Activated T-helper 17 cell treated with anti-CD3 and anti-CD28 coated beads, Interleukin-2, amount 50 U/mL, for 72 hours (primary cell): ENCODE data around the gene SEC24B. TPM values are rescaled to one million over a fixed set of nuclear protein-coding genes. Genes with fewer than 3 reads are reported as not detected.

Experiments used
- ATAC-seq: fragments of 150-1000 bp; cut with Tn5 transposase; replicated peaks from 2 replicates; pipeline ENCODE4 v1.10.0; 2021; ENCODE audit warnings: mild to moderate bottlenecking, moderate library complexity
- H3K27ac Mint-ChIP-seq: one replicate; pipeline ENCODE4 v1.8.0; 2022; ENCODE audit warnings: mixed read lengths
- H3K27me3 Mint-ChIP-seq: one replicate; pipeline ENCODE4 v1.8.0; 2022; ENCODE audit warnings: mixed read lengths
- H3K36me3 Mint-ChIP-seq: one replicate; pipeline ENCODE4 v1.8.0; 2022; ENCODE audit warnings: low read depth, mild to moderate bottlenecking, mixed read lengths
- H3K4me1 Mint-ChIP-seq: one replicate; pipeline ENCODE4 v1.8.0; 2022; ENCODE audit warnings: mixed read lengths
- H3K4me3 Mint-ChIP-seq: one replicate; pipeline ENCODE4 v1.8.0; 2022; ENCODE audit warnings: mild to moderate bottlenecking, mixed read lengths
- H3K9me3 Mint-ChIP-seq: one replicate; pipeline ENCODE4 v1.8.0; 2022; ENCODE audit warnings: mixed read lengths
- total RNA-seq, 2 donors: library from RNA; stranded (reverse); gene quantifications; one replicate each; pipeline ENCODE4 v1.2.3, GENCODE V29; 2022

The SEC24B gene
- 10 to 100 TPM; 25.2 to 28.1 TPM for total RNA-seq

DNA sequence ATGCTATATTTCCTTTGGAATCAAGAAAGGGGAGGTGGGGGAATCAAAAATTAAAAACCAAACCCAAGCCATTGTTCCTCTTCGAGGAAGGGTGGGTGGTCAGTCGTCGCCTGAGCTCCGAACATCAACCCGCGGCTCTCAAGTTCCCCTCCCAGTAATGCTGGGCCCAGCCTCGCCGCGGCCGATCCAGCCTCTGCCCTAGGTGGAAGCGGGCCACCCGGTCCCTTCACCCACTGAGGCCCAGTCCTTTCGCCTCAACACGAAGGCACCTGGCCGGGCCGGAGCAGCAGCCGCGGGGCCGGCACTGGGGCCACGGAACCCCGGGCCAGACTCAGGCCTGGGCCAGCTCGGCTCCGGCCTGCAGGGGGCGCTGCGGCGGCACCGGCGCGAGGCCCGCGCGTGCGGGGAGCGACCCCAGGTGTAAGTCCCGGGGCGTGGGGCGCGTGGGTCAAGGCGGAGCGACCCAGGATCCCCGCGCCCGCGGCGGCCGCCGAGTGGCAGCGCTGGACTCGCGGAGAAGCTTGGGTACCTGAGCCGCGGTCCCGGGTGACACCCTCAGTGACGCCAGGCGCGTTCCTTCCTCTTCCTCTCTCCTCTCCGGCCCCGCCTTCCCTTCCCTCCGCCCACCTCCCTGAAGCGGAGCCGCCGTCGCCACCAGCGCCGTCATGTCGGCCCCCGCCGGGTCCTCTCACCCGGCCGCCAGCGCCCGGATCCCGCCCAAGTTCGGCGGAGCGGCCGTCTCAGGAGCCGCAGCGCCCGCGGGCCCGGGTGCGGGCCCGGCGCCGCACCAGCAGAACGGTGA is at the start of gene SEC24B:
Gene SEC24B, plus strand, starts transcription at position 611 of the 802 bp plus-strand sequence. Its CDS starts 55 bp downstream, at position 666.
- H3K4me1 Mint-ChIP-seq, result peaks cover 34% of the 10 kb centered on the region
- no peaks in the 10 kb centered on the region for H3K9me3 Mint-ChIP-seq

DNA sequence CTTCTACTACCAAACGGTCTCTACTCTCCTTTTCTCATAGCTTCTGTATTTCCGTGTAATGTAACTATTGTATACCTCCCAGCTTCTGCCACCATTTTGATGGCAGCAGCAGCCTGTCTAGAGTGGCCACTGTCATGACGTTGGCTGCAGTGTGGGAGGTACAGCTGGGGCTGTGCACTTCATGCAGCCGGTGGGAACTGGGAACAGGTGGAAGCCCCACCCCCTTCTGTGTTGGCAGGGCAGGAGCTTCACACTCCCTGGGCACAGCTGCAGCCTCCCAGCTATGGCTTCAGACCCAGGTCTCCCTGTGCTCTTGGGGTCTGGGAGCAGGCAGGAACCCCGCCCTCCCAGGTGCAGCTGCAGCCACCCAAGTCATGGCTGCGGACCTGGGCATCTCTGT is 49.8 kb upstream of the SEC24B start:
- Mint-ChIP-seq H3K9me3 (no peaks in the 10 kb centered on the region), H3K4me1 (no peaks in the 10 kb centered on the region), H3K4me3 (no peak overlapping the region), H3K27ac (no peak overlapping the region), H3K36me3 (no peaks in the 10 kb centered on the region), H3K27me3 (peaks cover 3% of the 10 kb centered on the region)
- no peak for ATAC-seq

More for the DNA sequence above, at the start of gene SEC24B:
- Mint-ChIP-seq H3K27me3 (no peaks in the 10 kb centered on the region), H3K36me3 (peaks cover 16% of the 10 kb centered on the region), H3K27ac (peak within 1 kb of the TSS; percentile 92), H3K4me3 (peak within 1 kb of the TSS; percentile 88)
- peak; percentile 87 for ATAC-seq

GRCh38 chr4:109385260-109385659 is 48.4 kb upstream of the SEC24B start:
- Mint-ChIP-seq H3K36me3 (no peaks in the 10 kb centered on the region), H3K4me3 (no peak overlapping the region), H3K9me3 (no peaks in the 10 kb centered on the region), H3K4me1 (no peaks in the 10 kb centered on the region), H3K27ac (no peak overlapping the region), H3K27me3 (peaks cover 3% of the 10 kb centered on the region)
- ATAC-seq, result no peak

- Mint-ChIP-seq H3K27me3 (peaks cover 3% of the 10 kb centered on the region), H3K4me3 (no peak overlapping the region), H3K4me1 (no peaks in the 10 kb centered on the region), H3K27ac (no peak overlapping the region), H3K36me3 (no peaks in the 10 kb centered on the region), H3K9me3 (no peaks in the 10 kb centered on the region)
- no peak for ATAC-seq
These were observed 44.1 kb upstream of the SEC24B start for GRCh38 chr4:109389369-109390114.

DNA sequence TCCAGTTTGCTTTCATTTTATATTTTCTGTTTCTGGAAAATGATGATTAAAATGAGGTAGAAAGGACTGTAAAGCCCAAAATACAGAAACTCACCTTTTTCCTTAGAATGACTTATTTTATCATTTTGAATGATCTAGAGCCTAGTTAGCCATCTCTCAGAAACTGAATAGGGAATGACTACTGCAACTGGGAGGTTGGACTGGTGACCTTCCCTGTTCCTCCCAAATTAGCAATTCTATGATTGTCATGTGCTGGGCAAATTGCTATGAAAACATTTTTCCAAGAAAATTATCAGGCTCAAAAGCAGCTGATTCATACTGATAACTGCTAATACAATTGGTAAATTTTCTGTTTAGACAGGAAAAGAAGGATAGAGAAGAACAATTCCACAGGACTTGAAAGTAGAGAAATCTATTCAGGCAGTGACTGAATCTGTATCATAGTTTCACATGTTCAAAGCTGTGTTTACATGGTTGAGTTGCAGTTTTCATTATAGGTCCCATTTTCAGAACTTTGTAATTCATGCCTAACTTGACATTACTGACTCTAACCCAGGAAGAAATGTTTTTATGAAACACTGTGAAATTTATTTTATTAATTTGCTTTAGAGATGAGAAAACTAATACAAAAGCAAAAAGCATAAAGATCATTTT is 43.4 kb upstream of the SEC24B start:
- Mint-ChIP-seq H3K9me3 (no peaks in the 10 kb centered on the region), H3K27me3 (peaks cover 3% of the 10 kb centered on the region), H3K4me3 (no peak overlapping the region), H3K36me3 (no peaks in the 10 kb centered on the region), H3K27ac (no peak overlapping the region), H3K4me1 (no peaks in the 10 kb centered on the region)
- ATAC-seq, result peak; percentile 23

GRCh38 chr4:109395694-109396093 is 37.9 kb upstream of the SEC24B start:
- no peak overlapping the region for H3K27ac Mint-ChIP-seq
- H3K36me3 Mint-ChIP-seq, result no peaks in the 10 kb centered on the region
- H3K9me3 Mint-ChIP-seq, result no peaks in the 10 kb centered on the region
- ATAC-seq, result no peak
- peaks cover 7% of the 10 kb centered on the region for H3K27me3 Mint-ChIP-seq
- H3K4me3 Mint-ChIP-seq, result no peak overlapping the region
- no peaks in the 10 kb centered on the region for H3K4me1 Mint-ChIP-seq

DNA sequence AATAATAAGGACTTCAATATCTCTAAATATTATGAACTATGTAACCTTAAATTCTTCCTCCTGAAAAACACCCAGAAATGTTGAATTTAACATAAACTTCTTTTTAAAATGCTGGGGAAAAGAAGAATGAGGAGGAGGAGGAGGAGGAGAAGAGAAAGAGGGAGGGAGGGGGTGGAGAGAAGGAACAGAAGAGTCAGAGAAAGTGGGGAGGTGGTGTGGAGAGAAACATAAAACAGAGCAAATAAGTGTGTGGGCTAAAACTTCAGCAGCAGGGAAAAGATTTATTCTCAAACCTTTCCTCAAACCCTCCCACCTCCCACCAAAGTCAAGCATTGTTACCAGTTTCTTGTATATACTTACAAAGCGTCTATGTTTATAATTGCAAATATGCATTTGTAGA is 34.7 kb upstream of the SEC24B start:
- Mint-ChIP-seq H3K4me3 (no peak overlapping the region), H3K27ac (no peak overlapping the region)
- no peak for ATAC-seq

DNA sequence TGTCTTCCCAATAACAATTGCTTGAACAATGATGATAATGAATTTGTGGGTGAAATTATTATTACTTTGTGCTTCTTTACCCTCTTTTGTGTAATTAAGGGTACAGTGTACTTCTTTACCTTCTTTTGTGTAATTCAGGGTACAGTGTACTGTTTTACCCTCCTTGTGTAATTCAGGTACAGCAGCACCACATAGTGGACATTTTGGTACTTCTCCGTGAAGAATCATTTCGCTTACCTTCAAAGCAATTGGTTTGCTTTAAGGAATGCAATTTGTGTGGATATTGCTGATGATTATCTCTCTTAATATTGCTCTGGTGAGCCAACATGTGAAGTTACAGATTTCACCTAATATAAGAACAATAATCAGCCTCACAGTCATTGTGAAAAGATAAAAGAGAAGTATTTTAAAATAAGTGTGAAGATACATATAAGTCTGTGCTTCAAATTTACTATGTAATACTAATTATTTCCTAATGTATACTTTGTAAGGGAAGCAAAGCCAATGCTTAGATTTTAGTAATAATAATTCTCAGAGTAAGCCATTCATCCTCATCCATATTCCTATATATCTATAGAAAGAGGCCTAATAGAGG is 27.2 kb upstream of the SEC24B start:
- H3K9me3 Mint-ChIP-seq, result no peaks in the 10 kb centered on the region
- no peaks in the 10 kb centered on the region for H3K4me1 Mint-ChIP-seq
- peak; percentile 58 for ATAC-seq
- no peak overlapping the region for H3K27ac Mint-ChIP-seq
- peaks cover 5% of the 10 kb centered on the region for H3K27me3 Mint-ChIP-seq
- H3K36me3 Mint-ChIP-seq, result no peaks in the 10 kb centered on the region
- no peak overlapping the region for H3K4me3 Mint-ChIP-seq

More for the DNA sequence above, 34.7 kb upstream of the SEC24B start:
- H3K4me1 Mint-ChIP-seq, result no peaks in the 10 kb centered on the region
- H3K27me3 Mint-ChIP-seq, result peaks cover 11% of the 10 kb centered on the region
- H3K9me3 Mint-ChIP-seq, result no peaks in the 10 kb centered on the region
- no peaks in the 10 kb centered on the region for H3K36me3 Mint-ChIP-seq

DNA sequence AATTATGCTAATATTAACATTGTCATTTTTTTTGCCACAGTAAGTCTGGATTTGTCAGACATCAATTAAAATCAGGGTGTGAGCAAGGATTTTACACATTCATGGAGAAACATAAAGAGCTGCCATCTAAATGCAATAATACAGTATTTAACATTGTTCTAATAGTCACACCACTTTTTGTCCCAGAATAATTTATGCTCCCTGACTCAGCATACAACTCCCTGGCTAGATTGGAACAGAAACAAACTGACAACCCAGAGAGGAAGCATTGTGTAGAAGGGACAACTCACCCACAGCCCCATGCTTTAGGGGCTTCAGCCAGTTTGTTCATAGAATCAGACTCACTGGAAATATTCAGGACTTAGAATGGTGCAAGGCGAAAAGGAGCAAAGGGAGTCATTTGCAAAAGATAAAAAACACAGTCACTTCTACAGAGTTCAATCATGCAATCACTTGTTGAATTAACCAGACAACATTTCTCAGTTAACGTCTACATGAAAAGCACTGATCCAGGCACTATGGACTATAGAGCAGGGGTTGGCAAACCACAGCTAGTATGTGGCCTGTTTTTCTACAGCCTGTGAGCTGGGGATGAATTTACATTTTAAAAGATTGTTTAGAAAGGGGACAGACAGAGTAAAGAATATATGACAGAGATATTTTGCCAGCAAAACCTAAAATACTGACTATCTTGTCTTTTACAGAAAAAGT is 26.4 kb upstream of the SEC24B start:
- ATAC-seq, result no peak
- H3K4me3 Mint-ChIP-seq, result no peak overlapping the region
- H3K9me3 Mint-ChIP-seq, result no peaks in the 10 kb centered on the region
- H3K4me1 Mint-ChIP-seq, result peaks cover 3% of the 10 kb centered on the region
- no peaks in the 10 kb centered on the region for H3K36me3 Mint-ChIP-seq
- H3K27me3 Mint-ChIP-seq, result no peaks in the 10 kb centered on the region
- H3K27ac Mint-ChIP-seq, result no peak overlapping the region

GRCh38 chr4:109408711-109409110 is 24.9 kb upstream of the SEC24B start:
- H3K36me3 Mint-ChIP-seq, result no peaks in the 10 kb centered on the region
- no peak for ATAC-seq
- no peaks in the 10 kb centered on the region for H3K27me3 Mint-ChIP-seq
- H3K4me3 Mint-ChIP-seq, result no peak overlapping the region
- H3K9me3 Mint-ChIP-seq, result no peaks in the 10 kb centered on the region
- peaks cover 3% of the 10 kb centered on the region for H3K4me1 Mint-ChIP-seq
- H3K27ac Mint-ChIP-seq, result no peak overlapping the region

DNA sequence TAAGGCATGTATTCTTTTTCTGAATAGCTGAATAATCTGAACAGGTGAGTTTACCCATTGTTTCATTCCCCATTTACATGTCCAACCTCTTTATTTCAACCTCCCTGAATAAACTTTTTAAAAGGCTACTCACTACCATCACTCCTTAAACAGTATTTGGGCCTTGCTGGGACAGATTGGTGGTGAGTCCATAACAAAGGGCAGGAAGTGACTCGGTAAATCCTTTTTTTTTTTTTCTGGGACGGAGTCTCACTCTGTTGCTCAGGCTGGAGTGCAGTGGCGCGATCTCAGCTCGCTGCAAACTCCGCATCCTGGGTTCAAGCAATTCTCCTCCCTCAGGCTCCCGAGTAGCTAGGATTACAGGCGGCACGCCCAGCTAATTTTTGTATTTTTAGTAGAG is 23.4 kb upstream of the SEC24B start:
- no peak for ATAC-seq
- Mint-ChIP-seq H3K27ac (no peak overlapping the region), H3K4me1 (peaks cover 3% of the 10 kb centered on the region), H3K4me3 (no peak overlapping the region), H3K9me3 (no peaks in the 10 kb centered on the region), H3K27me3 (no peaks in the 10 kb centered on the region), H3K36me3 (no peaks in the 10 kb centered on the region)

- Mint-ChIP-seq H3K27ac (no peak overlapping the region), H3K4me3 (no peak overlapping the region), H3K4me1 (peaks cover 3% of the 10 kb centered on the region)
These were observed 22.8 kb upstream of the SEC24B start for GRCh38 chr4:109410776-109411175.

DNA sequence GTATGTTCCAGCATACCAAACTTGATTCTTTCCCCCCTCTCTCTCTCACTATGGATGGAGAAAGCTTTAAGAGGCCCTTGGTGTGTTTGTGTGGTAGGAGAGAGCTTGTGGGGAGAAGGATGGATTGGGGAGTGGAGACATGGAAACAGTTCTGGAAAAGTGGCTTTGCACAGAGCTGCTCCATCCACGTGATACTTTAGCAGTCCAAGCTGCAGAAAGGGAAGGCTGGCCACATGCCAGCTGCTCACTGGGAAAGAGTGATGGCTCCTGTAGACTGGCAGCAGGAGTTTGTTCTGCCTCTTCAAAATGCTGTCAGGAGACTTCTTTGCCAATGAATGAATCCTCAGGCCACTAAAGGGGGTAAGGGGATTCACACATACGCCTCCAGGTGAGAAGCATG is 21.7 kb upstream of the SEC24B start:
- Mint-ChIP-seq H3K4me3 (no peak overlapping the region), H3K9me3 (no peaks in the 10 kb centered on the region), H3K27me3 (no peaks in the 10 kb centered on the region), H3K27ac (no peak overlapping the region), H3K4me1 (peaks cover 3% of the 10 kb centered on the region), H3K36me3 (no peaks in the 10 kb centered on the region)
- no peak for ATAC-seq

More at GRCh38 chr4:109410776-109411175, 22.8 kb upstream of the SEC24B start:
- ATAC-seq, result no peak
- Mint-ChIP-seq H3K27me3 (no peaks in the 10 kb centered on the region), H3K36me3 (no peaks in the 10 kb centered on the region), H3K9me3 (no peaks in the 10 kb centered on the region)

GRCh38 chr4:109412776-109413175 is 20.8 kb upstream of the SEC24B start:
- no peaks in the 10 kb centered on the region for H3K27me3 Mint-ChIP-seq
- H3K4me3 Mint-ChIP-seq, result no peak overlapping the region
- peaks cover 3% of the 10 kb centered on the region for H3K4me1 Mint-ChIP-seq
- no peak overlapping the region for H3K27ac Mint-ChIP-seq
- H3K9me3 Mint-ChIP-seq, result no peaks in the 10 kb centered on the region
- no peaks in the 10 kb centered on the region for H3K36me3 Mint-ChIP-seq
- no peak for ATAC-seq
